Tibial nerve (tissue), 4 donors: Measurements from ENCODE around the gene CRB2.

ENCODE experiments used
- EP300 ChIP-seq, 2 donors: sonication (generic); formaldehyde crosslinking; IDR thresholded peaks; one replicate each; pipeline ENCODE4 v1.6.1; 2017; ENCODE audit warnings: antibody characterized with exemption in 2 of 2, mild to moderate bottlenecking in 1 of 2
- POLR2A ChIP-seq, 2 donors: fragments of 450-650 bp; IDR thresholded peaks; one replicate each; pipeline ENCODE4 v1.6.1; 2017; ENCODE audit warnings: antibody characterized with exemption in 2 of 2, mild to moderate bottlenecking in 2 of 2, moderate library complexity in 2 of 2
- TF ChIP-seq, protein P1 (sequence below), 5 experiments: fragments of 200-600 bp in 3 of 5; fragments of 450-650 bp in 2 of 5; sonication (generic) in 3 of 5; IDR thresholded peaks; one replicate each; pipeline ENCODE4 v1.5.1; 2016 to 2019; ENCODE audit warnings: antibody characterized with exemption in 5 of 5, mild to moderate bottlenecking in 3 of 5, moderate library complexity in 2 of 5

DNA sequence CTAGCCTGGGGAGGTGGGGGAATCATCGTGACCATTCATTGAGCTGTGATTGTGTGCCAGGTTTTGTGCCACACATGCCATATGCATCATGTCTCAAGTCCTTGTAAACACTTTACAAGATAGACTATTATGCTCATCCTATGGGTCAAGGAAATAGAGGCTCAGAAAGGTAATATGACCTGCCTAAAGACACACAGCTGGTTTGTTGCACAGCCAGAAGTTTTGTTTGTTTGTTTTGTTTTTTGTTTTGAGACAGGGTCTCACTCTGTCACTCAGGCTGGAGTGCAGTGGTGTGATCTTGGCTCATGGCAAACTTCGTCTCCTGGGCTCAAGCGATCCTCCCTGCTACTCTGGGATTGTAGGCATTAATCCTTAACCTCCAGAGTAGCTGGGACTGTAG lies 21.4 kb upstream of the CRB2 start:
- TF ChIP-seq, protein P1, sequence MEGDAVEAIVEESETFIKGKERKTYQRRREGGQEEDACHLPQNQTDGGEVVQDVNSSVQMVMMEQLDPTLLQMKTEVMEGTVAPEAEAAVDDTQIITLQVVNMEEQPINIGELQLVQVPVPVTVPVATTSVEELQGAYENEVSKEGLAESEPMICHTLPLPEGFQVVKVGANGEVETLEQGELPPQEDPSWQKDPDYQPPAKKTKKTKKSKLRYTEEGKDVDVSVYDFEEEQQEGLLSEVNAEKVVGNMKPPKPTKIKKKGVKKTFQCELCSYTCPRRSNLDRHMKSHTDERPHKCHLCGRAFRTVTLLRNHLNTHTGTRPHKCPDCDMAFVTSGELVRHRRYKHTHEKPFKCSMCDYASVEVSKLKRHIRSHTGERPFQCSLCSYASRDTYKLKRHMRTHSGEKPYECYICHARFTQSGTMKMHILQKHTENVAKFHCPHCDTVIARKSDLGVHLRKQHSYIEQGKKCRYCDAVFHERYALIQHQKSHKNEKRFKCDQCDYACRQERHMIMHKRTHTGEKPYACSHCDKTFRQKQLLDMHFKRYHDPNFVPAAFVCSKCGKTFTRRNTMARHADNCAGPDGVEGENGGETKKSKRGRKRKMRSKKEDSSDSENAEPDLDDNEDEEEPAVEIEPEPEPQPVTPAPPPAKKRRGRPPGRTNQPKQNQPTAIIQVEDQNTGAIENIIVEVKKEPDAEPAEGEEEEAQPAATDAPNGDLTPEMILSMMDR (IDR thresholded peaks at IDR 0.05), result no peak
- TF ChIP-seq EP300 (IDR thresholded peaks at IDR 0.05) (no peak), POLR2A (IDR thresholded peaks at IDR 0.05) (no peak)
